LNCAP (cell line): ENCODE results near the gene KDM4C.

Experiments used
- TF ChIP-seq, protein P1 (sequence below): fragments of 450-650 bp; IDR thresholded peaks from 2 replicates; pipeline ENCODE4 v1.5.1; 2017; ENCODE audit warnings: mild to moderate bottlenecking

Gene KDM4C

GRCh38 chr9:6968271-6968670, 210.5 kb downstream of the KDM4C start:
- TF ChIP-seq, protein P1, sequence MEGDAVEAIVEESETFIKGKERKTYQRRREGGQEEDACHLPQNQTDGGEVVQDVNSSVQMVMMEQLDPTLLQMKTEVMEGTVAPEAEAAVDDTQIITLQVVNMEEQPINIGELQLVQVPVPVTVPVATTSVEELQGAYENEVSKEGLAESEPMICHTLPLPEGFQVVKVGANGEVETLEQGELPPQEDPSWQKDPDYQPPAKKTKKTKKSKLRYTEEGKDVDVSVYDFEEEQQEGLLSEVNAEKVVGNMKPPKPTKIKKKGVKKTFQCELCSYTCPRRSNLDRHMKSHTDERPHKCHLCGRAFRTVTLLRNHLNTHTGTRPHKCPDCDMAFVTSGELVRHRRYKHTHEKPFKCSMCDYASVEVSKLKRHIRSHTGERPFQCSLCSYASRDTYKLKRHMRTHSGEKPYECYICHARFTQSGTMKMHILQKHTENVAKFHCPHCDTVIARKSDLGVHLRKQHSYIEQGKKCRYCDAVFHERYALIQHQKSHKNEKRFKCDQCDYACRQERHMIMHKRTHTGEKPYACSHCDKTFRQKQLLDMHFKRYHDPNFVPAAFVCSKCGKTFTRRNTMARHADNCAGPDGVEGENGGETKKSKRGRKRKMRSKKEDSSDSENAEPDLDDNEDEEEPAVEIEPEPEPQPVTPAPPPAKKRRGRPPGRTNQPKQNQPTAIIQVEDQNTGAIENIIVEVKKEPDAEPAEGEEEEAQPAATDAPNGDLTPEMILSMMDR: no peak

DNA sequence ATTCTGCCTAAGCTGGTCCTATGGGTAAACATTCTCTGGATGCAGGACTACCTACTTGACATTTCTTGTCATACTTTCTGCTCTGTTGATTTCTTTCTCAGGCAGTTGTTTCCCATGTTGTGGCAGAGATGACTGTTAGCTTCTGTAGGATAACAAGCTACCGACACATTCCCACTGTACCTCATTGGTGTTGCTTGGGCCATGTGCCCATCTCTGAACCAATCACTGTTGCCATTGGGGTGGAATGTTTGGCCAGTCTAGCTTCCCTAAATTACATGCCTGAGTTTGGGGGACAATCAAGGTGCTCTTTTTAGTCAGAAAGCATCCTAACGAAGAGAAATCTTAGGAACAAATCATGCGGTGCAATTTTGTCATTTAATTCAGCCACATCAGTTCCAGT, 212.0 kb downstream of the KDM4C start:
- TF ChIP-seq, protein P1: no peak

GRCh38 chr9:6973089-6973488, 215.3 kb downstream of the KDM4C start:
- TF ChIP-seq, protein P1: no peak

GRCh38 chr9:6973762-6974161, 216.0 kb downstream of the KDM4C start:
- TF ChIP-seq, protein P1: no peak

GRCh38 chr9:6975198-6975597, 217.4 kb downstream of the KDM4C start:
- TF ChIP-seq, protein P1: no peak

DNA sequence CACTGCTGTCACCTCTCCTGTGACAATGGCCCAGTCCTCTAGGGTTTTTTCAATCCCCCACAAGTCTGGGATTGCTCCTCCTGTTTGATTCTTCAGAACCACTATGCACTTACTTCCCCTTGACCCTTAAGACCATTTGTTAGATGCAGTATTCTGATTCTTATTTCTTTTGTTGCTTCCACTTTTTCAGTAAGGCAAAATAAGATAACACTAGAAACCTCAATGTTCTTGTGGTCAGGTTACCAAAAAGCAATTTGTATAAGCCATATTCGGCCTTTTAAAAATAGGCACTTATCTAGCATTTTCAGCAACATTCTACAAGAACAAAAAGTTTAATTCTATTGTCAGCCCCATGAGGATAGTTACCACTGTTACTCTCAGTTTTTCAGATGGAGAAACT, 220.0 kb downstream of the KDM4C start:
- TF ChIP-seq, protein P1: no peak

GRCh38 chr9:6978591-6978990, 220.8 kb downstream of the KDM4C start:
- TF ChIP-seq, protein P1: no peak

GRCh38 chr9:6984941-6985578, 227.3 kb downstream of the KDM4C start:
- TF ChIP-seq, protein P1: no peak
